Neuronal stem cell (in vitro differentiated cells): ENCODE data around the gene NCBP2.

ENCODE experiments used
- DNase-seq: peaks from one replicate; pipeline ENCODE4 v3.0.0-alpha.2; 2013; ENCODE audit warnings: low spot score
- H2AFZ ChIP-seq: one replicate; pipeline ENCODE4 v1.6.1; 2013; ENCODE audit warnings: mild to moderate bottlenecking, low read length, inconsistent platforms
- H2AK5ac ChIP-seq: 2 replicates; pipeline ENCODE4 v1.6.1; 2013; ENCODE audit warnings: low read depth, mild to moderate bottlenecking, inconsistent platforms, low read length, moderate library complexity, mixed read lengths
- H2BK120ac ChIP-seq: 2 replicates; pipeline ENCODE4 v1.6.1; 2013; ENCODE audit warnings: low read depth, mild to moderate bottlenecking, inconsistent platforms, low read length, moderate library complexity, mixed read lengths
- H2BK12ac ChIP-seq: one replicate; pipeline ENCODE4 v1.6.1; 2013; ENCODE audit warnings: low read length, inconsistent platforms
- H2BK15ac ChIP-seq: 2 replicates; pipeline ENCODE4 v1.6.1; 2013; ENCODE audit warnings: mild to moderate bottlenecking, low read length, inconsistent platforms, mixed read lengths
- H2BK5ac ChIP-seq: one replicate; pipeline ENCODE4 v1.6.1; 2013; ENCODE audit warnings: inconsistent platforms, mild to moderate bottlenecking, low read length, moderate library complexity
- H3K14ac ChIP-seq: one replicate; pipeline ENCODE4 v1.6.1; 2013; ENCODE audit warnings: low read length, inconsistent platforms
- H3K18ac ChIP-seq: 2 replicates; pipeline ENCODE4 v1.6.1; 2013; ENCODE audit warnings: low read length, inconsistent platforms
- H3K23ac ChIP-seq: 2 replicates; pipeline ENCODE4 v1.6.1; 2013; ENCODE audit warnings: low read depth, mild to moderate bottlenecking, mixed read lengths, low read length, inconsistent platforms; ENCODE audit not compliant: poor library complexity
- H3K27ac ChIP-seq: replicated peaks from 3 replicates; pipeline ENCODE4 v1.5.1; 2013; ENCODE audit warnings: low read length, inconsistent platforms
- H3K27me3 ChIP-seq, 3 experiments: 2 replicates each; pipeline ENCODE4 v1.6.1; 2013; ENCODE audit warnings: low read length in 3 of 3, mild to moderate bottlenecking in 2 of 3, inconsistent platforms in 1 of 3, low read depth in 1 of 3, mixed read lengths in 1 of 3, moderate library complexity in 1 of 3; ENCODE audit not compliant: control insufficient read depth in 3 of 3, insufficient read depth in 3 of 3
- H3K36me3 ChIP-seq, 2 donors: replicated peaks in 1 of 2; 2 replicates each; pipeline ENCODE4 v1.6.1; 2013; ENCODE audit warnings: low read length in 2 of 2; ENCODE audit not compliant: control insufficient read depth in 2 of 2, insufficient read depth in 2 of 2
- H3K4ac ChIP-seq: 2 replicates; pipeline ENCODE4 v1.6.1; 2013; ENCODE audit warnings: inconsistent platforms, mild to moderate bottlenecking, low read length, moderate library complexity
- H3K4me1 ChIP-seq, 2 donors: 1 replicate in 1 of 2; 2 replicates in 1 of 2; pipeline ENCODE4 v1.6.1; 2013; ENCODE audit warnings: low read length in 2 of 2, low read depth in 1 of 2; ENCODE audit not compliant: control insufficient read depth in 2 of 2, insufficient read depth in 1 of 2
- H3K4me2 ChIP-seq: one replicate; pipeline ENCODE4 v1.6.1; 2013; ENCODE audit warnings: mild to moderate bottlenecking, low read length, inconsistent platforms; ENCODE audit not compliant: insufficient read depth, poor library complexity, severe bottlenecking
- H3K4me3 ChIP-seq, 2 donors: 2 replicates each; pipeline ENCODE4 v1.5.1; 2013; ENCODE audit warnings: low read length in 2 of 2, mild to moderate bottlenecking in 2 of 2, inconsistent platforms in 1 of 2, moderate library complexity in 1 of 2
- H3K79me1 ChIP-seq: one replicate; pipeline ENCODE4 v1.6.1; 2013; ENCODE audit warnings: low read depth, mild to moderate bottlenecking, inconsistent platforms, low read length, moderate library complexity
- H3K9ac ChIP-seq: one replicate; pipeline ENCODE4 v1.6.1; 2013; ENCODE audit warnings: mild to moderate bottlenecking, low read depth, low read length, inconsistent platforms; ENCODE audit not compliant: poor library complexity
- H3K9me3 ChIP-seq, 2 donors: replicated peaks in 1 of 2; 2 replicates each; pipeline versions ENCODE3 to v1.6.1; 2013; ENCODE audit warnings: low read length in 2 of 2, mild to moderate bottlenecking in 2 of 2, inconsistent platforms in 1 of 2, low read depth in 1 of 2, mixed read lengths in 1 of 2, moderate library complexity in 1 of 2; ENCODE audit not compliant: control insufficient read depth in 2 of 2, insufficient read depth in 1 of 2
- H4K8ac ChIP-seq: one replicate; pipeline ENCODE4 v1.6.1; 2013; ENCODE audit warnings: low read depth, mild to moderate bottlenecking, inconsistent platforms, low read length, moderate library complexity
- H4K91ac ChIP-seq: one replicate; pipeline ENCODE4 v1.6.1; 2013; ENCODE audit warnings: low read length, low read depth, mild to moderate bottlenecking, inconsistent platforms; ENCODE audit not compliant: poor library complexity
- WGBS, 2 donors: extraction: QIAGEN DNeasy Blood & Tissue Kit; methylation state at CpG; one replicate each; pipeline ENCODE4 v1.1.7; 2013; ENCODE audit warnings: missing lambda C conversion rate in 2 of 2, mixed read lengths in 1 of 2; ENCODE audit not compliant: insufficient read length in 2 of 2, insufficient replicate concordance in 1 of 2; ENCODE audit errors: extremely low coverage in 2 of 2; 5-methylcytosine and 5-hydroxymethylcytosine counted together

The NCBP2 gene

GRCh38 chr3:196918968-196919367 lies 23.4 kb downstream of the NCBP2 start:
- Histone ChIP-seq H3K23ac (no peak overlapping the region), H3K4ac (no peak overlapping the region), H3K4me2 (no peak overlapping the region), H3K27ac (no peak overlapping the region), H3K79me1 (no peaks in the 10 kb centered on the region), H4K91ac (no peak overlapping the region), H3K27me3 (no peaks in the 10 kb centered on the region), H3K9ac (no peak overlapping the region), H3K4me3 (no peak overlapping the region), H2BK5ac (no peak overlapping the region), H3K18ac (no peak overlapping the region), H2BK12ac (no peak overlapping the region), H2AFZ (no peak overlapping the region), H3K14ac (no peak overlapping the region), H2BK120ac (no peak overlapping the region), H4K8ac (no peak overlapping the region), H2BK15ac (no peak overlapping the region), H3K9me3 (no peaks in the 10 kb centered on the region), H2AK5ac (no peak overlapping the region), H3K36me3 (peaks cover 10 to 62% of the 10 kb centered on the region in 2 donors), H3K4me1 (no peaks in the 10 kb centered on the region)
- WGBS, 2 donors, result no CpG with 5 or more reads among the region's 2 CpGs
- no peak for DNase-seq

DNA sequence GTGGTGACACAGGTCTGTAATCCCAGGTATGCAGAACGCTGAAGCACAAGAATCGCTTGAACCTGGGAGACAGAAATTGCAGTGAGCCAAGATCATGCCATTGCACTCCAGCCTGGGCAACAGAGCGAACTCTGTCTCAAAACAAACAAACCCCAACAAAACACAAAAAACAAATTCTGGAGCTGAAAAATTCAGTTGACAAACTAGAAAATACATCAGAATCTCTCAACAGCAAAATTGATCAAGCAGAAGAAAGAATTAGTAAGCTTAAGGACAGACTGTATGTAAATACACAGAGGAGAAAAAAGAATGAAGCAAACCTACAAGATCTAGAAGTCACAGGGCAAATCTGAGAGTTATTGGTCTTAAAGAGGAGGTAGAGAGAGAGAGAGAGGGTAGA lies 25.3 kb downstream of the NCBP2 start:
- H3K27me3 ChIP-seq, result no peaks in the 10 kb centered on the region

GRCh38 chr3:196916221-196916620 lies 26.1 kb downstream of the NCBP2 start:
- no CpG with 5 or more reads among the region's 1 CpG for WGBS, 2 donors
- no peak overlapping the region for H2BK120ac ChIP-seq
- no peak overlapping the region for H3K18ac ChIP-seq
- H2AFZ ChIP-seq, result no peak overlapping the region
- no peak overlapping the region for H3K4me2 ChIP-seq
- no peak for DNase-seq
- H4K8ac ChIP-seq, result no peak overlapping the region
- H3K27ac ChIP-seq, result no peak overlapping the region
- H3K79me1 ChIP-seq, result no peaks in the 10 kb centered on the region
- H2BK5ac ChIP-seq, result no peak overlapping the region
- H3K9me3 ChIP-seq, result no peaks in the 10 kb centered on the region
- no peak overlapping the region for H4K91ac ChIP-seq
- no peak overlapping the region for H3K4me3 ChIP-seq
- no peaks in the 10 kb centered on the region for H3K4me1 ChIP-seq
- no peak overlapping the region for H3K23ac ChIP-seq
- no peak overlapping the region for H2BK12ac ChIP-seq
- H2BK15ac ChIP-seq, result no peak overlapping the region
- H3K27me3 ChIP-seq, result no peaks in the 10 kb centered on the region
- no peak overlapping the region for H3K4ac ChIP-seq
- no peak overlapping the region for H3K14ac ChIP-seq
- H2AK5ac ChIP-seq, result no peak overlapping the region
- H3K9ac ChIP-seq, result no peak overlapping the region
- H3K36me3 ChIP-seq, result peaks cover 10 to 45% of the 10 kb centered on the region in 2 donors

More for the DNA sequence above, 25.3 kb downstream of the NCBP2 start:
- no peak overlapping the region for H4K8ac ChIP-seq
- H2BK120ac ChIP-seq, result no peak overlapping the region
- no peak overlapping the region for H2AFZ ChIP-seq
- no peak overlapping the region for H3K4me2 ChIP-seq
- DNase-seq, result no peak
- H3K14ac ChIP-seq, result no peak overlapping the region
- H2BK5ac ChIP-seq, result no peak overlapping the region
- H3K36me3 ChIP-seq, result peaks cover 10 to 52% of the 10 kb centered on the region in 2 donors
- no CpG with 5 or more reads among the region's 3 CpGs for WGBS, 2 donors
- H3K27ac ChIP-seq, result no peak overlapping the region
- no peak overlapping the region for H3K4ac ChIP-seq
- no peaks in the 10 kb centered on the region for H3K79me1 ChIP-seq
- H3K23ac ChIP-seq, result no peak overlapping the region
- H3K9ac ChIP-seq, result no peak overlapping the region
- H3K18ac ChIP-seq, result no peak overlapping the region
- H4K91ac ChIP-seq, result no peak overlapping the region
- no peaks in the 10 kb centered on the region for H3K9me3 ChIP-seq
- H2BK12ac ChIP-seq, result no peak overlapping the region
- H2AK5ac ChIP-seq, result no peak overlapping the region
- H3K4me3 ChIP-seq, result no peak overlapping the region
- no peaks in the 10 kb centered on the region for H3K4me1 ChIP-seq
- H2BK15ac ChIP-seq, result no peak overlapping the region

GRCh38 chr3:196915375-196915774 lies 27.0 kb downstream of the NCBP2 start:
- Histone ChIP-seq H2BK12ac (no peak overlapping the region), H2AFZ (no peak overlapping the region), H3K4me2 (no peak overlapping the region), H3K14ac (no peak overlapping the region), H3K23ac (no peak overlapping the region), H3K79me1 (no peaks in the 10 kb centered on the region), H3K4ac (no peak overlapping the region), H3K18ac (no peak overlapping the region), H4K91ac (no peak overlapping the region), H3K27me3 (no peaks in the 10 kb centered on the region), H3K27ac (no peak overlapping the region), H3K9me3 (no peaks in the 10 kb centered on the region), H4K8ac (no peak overlapping the region), H3K4me3 (no peak overlapping the region), H3K9ac (no peak overlapping the region), H2BK15ac (no peak overlapping the region), H3K4me1 (no peaks in the 10 kb centered on the region), H2BK120ac (no peak overlapping the region), H3K36me3 (peaks cover 10 to 39% of the 10 kb centered on the region in 2 donors), H2AK5ac (no peak overlapping the region), H2BK5ac (no peak overlapping the region)
- WGBS, 2 donors, result no CpG with 5 or more reads among the region's 3 CpGs
- DNase-seq, result no peak
